ENCODE results near the gene STRBP.

Gene STRBP

DNA sequence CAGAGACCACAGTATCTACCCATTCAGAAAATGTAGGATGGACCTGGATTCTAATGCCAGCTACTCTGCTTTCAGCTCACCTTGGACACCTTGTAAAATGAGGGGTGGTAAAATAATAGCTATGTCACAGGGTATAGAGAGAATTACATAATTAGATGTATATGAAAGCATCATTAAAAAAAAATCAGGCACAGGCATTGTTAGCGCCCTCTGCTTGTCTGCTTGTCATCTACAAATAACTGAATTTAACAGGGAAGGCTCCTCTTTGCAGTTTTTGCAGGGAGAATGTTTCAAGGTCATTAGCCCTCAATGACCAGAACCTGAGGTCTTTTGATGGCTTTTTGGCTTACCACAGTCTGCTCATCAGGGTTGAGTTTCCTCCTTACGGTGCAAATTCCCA, 176.9 kb downstream of the STRBP start:
- no peak for DNase-seq

DNA sequence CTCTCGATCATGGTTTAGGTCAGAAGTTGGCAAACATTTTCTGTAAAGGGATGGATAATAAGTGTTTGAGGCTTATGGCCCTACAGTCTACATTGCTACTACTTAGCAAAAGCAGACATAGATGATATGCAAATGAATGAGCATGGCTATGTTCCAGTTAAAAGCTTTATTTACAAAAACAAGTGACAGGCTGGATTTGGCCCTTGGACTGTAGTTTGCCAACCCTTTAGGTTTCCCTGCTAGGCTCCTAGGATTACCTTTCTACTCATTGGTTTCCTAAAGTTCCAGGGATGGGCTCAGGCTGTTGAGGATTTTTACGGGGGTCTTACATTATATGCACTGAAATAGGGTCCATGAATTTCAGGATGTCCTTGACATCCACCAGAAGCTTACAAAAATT, 177.4 kb downstream of the STRBP start:
- DNase-seq, result no peak

DNA sequence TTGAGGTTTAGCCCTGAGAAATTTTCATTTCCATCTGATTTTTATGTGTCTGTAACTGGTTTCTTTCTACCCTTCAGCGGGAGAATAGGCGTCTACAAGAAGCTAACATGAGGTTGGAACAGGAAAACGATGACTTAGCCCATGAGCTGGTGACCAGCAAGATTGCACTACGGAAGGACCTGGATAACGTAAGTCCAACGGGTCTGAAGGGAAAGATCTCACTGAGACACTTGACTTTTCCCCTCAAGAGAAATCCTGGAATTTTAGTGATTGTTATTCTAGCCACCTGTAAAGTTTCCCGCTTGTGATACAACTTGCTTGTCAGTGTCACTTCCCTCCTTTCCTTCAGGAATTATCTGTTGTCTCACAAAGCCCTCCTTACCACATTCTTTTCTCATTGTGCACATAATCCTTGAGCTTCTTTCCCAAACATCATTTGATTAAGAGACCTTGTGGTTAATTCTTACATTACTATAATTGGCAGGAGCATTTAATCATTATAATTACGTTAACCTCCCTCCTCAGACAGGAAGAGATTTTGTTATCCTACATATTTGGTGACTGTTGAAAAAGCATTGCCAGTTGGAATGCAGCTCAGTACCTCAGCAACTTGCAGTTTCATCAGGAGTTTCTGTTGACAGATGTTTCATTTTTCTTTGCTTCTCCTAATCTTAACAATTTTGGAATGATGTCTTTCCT, 178.0 kb downstream of the STRBP start:
- no peak for DNase-seq

DNA sequence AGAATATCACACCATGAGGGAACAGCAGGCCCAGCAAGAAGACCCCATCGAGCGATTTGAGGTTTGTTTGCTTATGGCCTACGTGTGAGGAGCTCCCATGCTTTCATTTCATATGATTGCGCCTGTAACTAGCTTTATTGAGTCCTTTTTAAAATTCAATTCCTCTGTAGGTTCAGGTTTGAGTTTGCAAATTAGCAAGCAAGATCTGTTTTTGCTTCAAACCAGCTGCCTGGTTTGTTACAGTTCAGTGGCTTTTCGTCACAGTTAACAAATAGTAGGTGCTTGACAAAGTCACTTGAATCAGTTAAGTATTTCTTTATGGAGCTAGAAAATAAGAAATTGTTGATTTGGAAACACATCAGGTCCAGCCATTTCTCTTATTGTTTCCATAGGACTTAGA, 178.6 kb downstream of the STRBP start:
- no peak for DNase-seq

DNA sequence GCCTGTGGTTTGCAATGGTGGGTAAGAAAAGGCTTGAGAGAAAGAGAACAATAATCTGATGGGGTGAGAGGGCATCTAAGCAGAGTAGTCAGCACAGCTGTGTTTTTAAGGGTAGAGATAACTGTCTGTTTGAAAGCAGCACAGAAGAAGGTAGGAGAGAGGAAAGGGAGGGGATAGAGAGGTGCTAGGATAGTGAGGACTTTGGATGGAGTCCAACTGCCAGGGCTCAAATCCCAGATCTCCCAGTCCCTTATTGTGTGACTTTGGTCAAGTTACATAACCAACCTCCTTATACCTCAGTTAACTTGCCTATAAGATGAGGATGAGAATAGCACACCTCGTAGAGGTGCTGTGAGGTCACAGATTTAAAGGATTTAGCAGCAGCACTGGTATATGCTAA, 179.3 kb downstream of the STRBP start:
- no peak for DNase-seq

DNA sequence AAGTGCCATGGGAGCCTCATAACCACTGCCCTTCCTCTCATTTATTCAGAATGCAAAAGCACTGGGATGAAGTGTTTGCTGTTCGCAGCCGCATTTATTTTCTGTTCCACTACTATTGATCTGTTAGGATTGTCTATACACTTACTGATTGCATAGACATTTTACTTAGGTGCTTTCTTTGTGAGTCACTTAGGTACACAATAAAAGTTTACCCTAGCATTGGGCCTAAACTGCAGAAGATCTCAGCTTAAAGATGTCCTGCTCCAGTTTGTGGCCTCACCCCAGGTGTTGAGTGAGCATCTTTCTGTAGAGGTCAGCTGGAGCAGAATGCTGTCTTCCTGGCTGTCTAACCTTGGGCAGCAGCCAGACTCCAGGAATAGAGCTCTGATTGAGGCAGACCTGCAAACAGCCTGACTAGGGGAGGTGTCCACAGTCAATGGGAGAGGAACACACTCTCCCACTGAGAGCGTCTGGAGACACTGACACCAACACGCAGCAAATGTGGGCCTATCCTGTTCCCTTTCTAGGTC, 181.0 kb downstream of the STRBP start:
- no peak for DNase-seq

DNA sequence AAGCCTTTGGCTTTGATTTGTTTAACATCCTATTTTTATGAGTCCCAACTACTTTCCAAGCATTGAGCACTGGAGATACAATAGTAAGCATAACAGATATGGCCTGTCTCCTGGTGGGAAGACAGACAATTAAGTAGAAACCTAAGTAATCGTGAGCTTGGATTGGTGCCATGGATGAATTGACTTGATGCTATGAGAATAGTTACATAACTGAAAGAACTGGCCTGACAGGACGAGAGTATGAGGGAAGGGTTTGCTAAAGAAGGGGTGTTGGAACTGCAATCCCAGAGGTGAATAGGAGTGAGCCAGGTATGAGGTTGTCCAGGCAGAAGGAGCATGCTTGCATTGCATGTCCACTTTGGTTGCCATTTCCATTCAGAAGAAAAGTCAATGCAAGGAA, 182.5 kb downstream of the STRBP start:
- DNase-seq, result no peak

DNA sequence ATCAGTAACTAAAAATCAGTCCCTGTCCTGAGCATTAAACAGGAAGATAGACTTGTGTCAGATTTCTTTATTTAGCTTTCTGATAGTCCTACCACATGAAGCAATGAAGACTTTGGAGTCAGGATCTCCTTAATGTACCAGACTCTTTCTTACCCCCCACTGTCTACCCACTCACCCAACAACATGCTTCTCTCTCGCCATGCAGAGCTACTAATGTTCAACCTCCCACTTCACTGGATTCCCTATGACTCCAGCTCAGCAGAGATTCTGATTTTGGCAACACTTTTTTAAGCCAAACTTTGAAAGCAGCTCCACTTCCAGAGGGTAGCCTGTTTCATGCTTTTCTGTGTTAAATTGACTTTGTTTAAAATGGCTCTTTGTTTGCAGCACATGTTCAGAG, 184.1 kb downstream of the STRBP start:
- DNase-seq, result no peak

DNA sequence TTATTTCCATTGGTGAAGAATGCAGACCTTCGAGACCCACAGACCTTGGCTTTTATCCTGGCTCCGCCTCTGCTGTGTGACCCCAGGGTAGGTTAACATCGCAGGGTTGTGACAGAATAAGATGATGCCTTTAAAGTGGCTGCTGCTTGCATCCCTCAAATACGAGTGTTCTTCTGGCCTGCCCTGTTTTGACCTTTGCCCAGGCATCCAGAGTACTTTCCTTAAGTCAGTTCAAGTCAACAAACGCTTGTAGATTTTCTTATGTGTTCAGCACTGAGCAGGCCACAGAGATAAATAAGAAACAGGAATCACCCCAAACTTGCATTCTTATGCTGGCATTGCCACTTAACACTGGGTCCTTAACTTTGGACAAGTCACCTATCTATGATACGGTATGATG, 184.7 kb downstream of the STRBP start:
- DNase-seq, result no peak

DNA sequence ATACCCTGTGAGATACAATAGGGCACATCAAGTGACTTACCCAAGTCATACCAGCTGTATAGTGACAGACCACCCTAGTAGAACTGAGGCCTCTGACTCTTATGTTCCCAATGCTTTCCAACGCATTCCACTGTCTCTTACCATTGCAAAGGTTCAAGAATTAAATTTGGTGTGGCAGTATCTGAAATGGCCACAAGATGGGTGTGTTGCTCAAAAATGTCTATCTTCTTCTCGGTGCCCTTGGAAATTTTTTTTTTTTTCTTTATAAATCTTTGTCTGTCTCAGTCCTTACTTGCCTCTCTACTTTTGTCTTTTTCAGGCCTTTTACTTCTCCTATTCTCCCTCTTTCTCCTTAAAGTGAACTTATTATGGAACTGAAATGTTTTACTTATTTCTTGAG, 186.6 kb downstream of the STRBP start:
- DNase-seq, result peak; percentile 32

DNA sequence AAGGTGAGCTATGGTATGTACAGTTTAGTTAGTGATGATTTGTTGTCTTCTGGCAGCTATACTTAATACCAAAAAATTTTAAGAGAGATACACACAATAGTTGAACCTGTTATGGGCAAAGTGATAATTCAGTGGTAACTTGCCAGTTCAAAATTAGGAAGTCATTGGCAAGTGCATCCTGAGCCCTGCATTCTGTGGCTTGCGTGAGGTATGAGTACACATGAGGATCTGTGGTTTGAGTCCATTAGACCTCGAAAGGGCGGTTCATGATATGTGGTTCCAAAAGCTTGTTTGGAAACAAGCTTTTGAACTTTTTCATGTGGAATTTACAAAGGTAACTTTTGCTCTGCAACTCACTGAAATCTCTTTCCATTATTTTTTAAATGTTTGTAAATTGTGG, 187.9 kb downstream of the STRBP start:
- DNase-seq, result no peak

DNA sequence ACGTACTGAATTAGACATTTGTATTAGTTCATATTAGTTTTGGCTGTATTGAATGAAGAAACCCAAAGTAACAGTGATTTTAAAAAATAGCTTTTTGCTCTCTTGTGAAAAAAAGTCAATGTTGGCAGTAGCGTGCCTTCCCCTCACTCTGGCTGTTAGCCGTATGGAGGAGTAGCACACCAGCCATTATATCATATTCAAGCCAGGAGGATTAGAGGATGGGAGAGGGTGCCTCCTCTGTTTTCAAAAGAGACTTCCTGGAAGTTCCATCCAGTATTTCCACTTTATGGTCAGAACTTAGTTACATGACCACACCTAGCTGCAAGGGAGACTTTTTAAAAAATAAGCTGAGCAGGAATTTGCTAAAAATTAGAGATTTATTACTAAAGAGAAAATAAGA, 193.8 kb downstream of the STRBP start:
- no peak for DNase-seq

DNA sequence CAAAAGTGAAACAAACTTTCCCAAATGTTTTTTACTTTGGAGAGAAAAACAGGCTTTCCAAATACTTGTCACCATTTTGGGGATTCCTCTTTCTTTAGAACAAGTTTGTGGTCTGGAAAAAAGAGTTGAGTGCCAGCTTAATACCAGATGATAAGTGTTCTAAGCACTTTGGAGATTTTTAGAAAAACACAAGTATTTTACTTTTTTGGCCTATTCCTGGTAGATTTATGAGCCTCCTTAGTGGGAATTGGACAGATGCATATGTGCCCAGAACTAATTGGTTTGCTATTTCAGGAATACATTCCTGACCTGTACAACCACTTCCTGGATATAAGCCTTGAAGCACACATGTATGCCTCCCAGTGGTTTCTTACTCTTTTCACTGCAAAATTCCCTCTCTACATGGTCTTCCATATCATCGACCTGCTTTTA, 194.4 kb downstream of the STRBP start:
- no peak for DNase-seq

DNA sequence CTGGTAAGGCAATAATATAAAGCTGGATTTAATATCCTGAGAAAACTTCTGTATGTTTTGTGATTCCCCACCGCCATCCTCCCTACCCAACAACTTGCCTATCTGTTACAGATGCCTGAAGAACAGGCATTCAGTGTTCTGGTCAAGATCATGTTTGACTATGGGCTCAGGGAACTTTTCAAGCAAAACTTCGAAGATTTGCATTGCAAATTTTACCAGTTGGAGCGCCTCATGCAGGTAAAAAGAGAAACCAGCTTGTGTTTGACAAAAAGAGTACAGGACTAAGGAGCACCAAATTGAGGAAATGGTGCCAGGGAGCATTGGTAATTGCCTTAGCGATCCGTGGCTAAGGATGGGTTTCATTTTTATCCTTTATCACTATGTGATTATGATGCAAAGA, 194.9 kb downstream of the STRBP start:
- no peak for DNase-seq

DNA sequence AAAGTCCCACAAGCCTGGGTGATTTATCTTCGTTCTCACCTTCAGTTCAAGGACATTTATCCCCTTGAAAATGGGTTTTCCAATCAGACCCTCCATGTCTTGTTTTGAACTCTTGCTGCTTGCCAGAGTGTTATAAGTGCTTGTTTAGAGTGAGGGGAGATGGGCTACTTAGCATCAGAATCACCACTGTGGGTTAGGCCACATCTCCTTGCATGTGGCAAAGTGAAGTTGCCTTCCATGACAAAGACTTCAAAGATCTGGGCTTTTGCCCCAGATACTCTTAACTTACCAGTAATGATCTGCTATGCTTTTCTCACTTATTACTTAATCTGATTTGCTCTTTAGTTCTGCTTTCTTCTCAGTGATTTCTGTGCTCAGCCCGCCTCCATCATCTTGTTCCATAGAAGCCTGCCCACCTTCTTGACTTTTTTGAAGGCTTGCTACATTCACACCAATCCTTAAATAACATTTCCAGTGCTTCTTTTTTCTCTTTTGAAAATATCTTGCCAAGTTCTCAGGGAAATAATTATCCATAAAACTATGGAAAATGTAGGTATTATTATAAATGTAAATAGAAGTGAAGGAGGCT, 195.9 kb downstream of the STRBP start:
- no peak for DNase-seq
